Skeletal muscle tissue (tissue), 4 donors: ENCODE data around the gene MEN1. TPM values are rescaled to one million over a fixed set of nuclear protein-coding genes. Genes with fewer than 3 reads are reported as not detected.
"Not testable (repeated sequence)": the region's sequence is repeated elsewhere in the genome, so short reads cannot be mapped to it uniquely, and the experiment has no call there.

ENCODE experiments used
- H3K27ac ChIP-seq: one replicate; pipeline ENCODE4 v1.7.0; 2013; ENCODE audit warnings: mild to moderate bottlenecking, low read depth, low read length, inconsistent platforms
- H3K27me3 ChIP-seq, 3 donors: one replicate each; pipeline ENCODE4 v1.7.0; 2013; ENCODE audit warnings: low read length in 3 of 3; ENCODE audit not compliant: control insufficient read depth in 3 of 3, insufficient read depth in 3 of 3
- H3K36me3 ChIP-seq, 3 donors: one replicate each; pipeline ENCODE4 v1.7.0; 2013; ENCODE audit warnings: low read length in 3 of 3; ENCODE audit not compliant: control insufficient read depth in 3 of 3, insufficient read depth in 3 of 3
- H3K4me1 ChIP-seq, 3 donors: one replicate each; pipeline ENCODE4 v1.7.0; 2013; ENCODE audit warnings: low read length in 3 of 3, mild to moderate bottlenecking in 3 of 3; ENCODE audit not compliant: control insufficient read depth in 3 of 3, insufficient read depth in 3 of 3
- H3K4me3 ChIP-seq, 3 donors: one replicate each; pipeline ENCODE4 v1.7.0; 2013; ENCODE audit warnings: low read length in 3 of 3
- H3K9ac ChIP-seq, 3 donors: one replicate each; pipeline ENCODE4 v1.7.0; 2013; ENCODE audit warnings: low read length in 3 of 3, mild to moderate bottlenecking in 3 of 3, moderate library complexity in 2 of 3, low read depth in 1 of 3
- H3K9me3 ChIP-seq, 3 donors: one replicate each; pipeline ENCODE4 v1.7.0; 2013; ENCODE audit warnings: low read length in 3 of 3; ENCODE audit not compliant: control insufficient read depth in 3 of 3
- total RNA-seq: library from RNA; depleted of rRNA; stranded (reverse); fragments of >200 nt; gene quantifications from one replicate; pipeline ENCODE4 v1.2.3, GENCODE V29; 2014
- donor health status: Osteomylitis.

Gene MEN1
- total RNA-seq, 1 donor from 2014 or later = 7.3 TPM

DNA sequence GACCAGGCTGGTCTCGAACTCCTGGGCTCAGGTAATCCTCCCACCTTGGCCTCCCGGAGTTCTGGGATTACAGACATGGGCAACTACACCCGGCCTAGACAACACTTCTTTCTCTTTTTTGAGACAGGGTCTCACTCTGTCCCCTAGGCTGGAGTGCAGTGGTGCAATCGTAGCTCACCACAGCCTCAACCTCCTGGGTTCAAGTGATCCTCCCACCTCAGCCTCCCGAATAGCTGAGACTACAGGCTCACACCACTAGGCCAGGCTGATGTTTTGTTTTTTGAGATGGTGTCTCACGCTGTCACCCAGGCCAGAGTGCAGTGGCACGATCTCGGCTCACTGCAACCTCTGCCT, 35.4 kb upstream of the MEN1 start:
- not testable (repeated sequence) for H3K36me3 ChIP-seq, H3K27me3 ChIP-seq, H3K4me3 ChIP-seq, H3K9ac ChIP-seq, H3K27ac ChIP-seq, H3K9me3 ChIP-seq
- H3K4me1 ChIP-seq = peaks cover 20 to 33% (median 27%) of the 10 kb centered on the region in 3 donors

DNA sequence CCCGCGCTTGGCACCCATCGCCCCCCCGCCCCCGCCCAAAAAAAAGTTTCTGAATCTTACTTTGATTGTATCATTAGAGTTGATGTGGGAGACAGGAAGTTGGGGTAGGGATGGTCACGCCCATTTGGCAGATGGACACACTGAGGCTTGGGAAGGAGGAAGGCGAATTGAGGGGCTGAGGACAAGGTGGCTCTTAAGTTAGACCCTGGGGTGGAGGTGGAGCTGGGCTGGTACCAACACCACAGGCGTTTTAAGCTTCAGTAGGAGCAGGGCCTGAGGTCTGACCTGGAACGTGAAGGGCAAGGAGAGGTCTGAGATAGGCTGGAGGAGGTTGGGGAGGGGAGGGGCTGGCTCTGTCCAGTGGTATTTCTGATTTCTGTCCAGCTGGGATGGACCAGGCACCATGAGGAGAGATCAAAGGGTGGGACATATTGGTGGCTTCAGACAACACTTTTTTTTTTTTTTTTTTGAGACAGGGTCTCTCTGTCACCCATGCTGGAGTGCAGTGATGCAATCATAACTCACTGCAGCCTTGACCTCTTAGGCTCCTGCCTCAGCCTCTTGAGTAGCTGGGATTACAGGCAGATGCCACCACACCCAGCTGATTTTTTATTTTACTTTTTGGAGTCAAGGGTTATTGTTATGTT, 34.9 kb upstream of the MEN1 start:
- no peak overlapping the region for H3K27ac ChIP-seq
- H3K4me3 ChIP-seq = no peak overlapping the region
- peaks cover 20 to 31% (median 27%) of the 10 kb centered on the region in 3 donors for H3K4me1 ChIP-seq
- no peaks in the 10 kb centered on the region for H3K36me3 ChIP-seq
- H3K27me3 ChIP-seq = peaks cover 0 to 3% (median 0%) of the 10 kb centered on the region in 3 donors
- H3K9me3 ChIP-seq = no peaks in the 10 kb centered on the region
- H3K9ac ChIP-seq = no peak overlapping the region

GRCh38 chr11:64844330-64845128, 34.2 kb upstream of the MEN1 start, which contains the start of gene CDC42BPG:
Gene CDC42BPG (minus strand): TSS chr11:64844653. CDS start chr11:64844569, 84 bp downstream.
- Histone ChIP-seq H3K4me3 (no peak within 1 kb of the TSS), H3K27me3 (peaks cover 0 to 3% (median 0%) of the 10 kb centered on the region in 3 donors), H3K9me3 (no peaks in the 10 kb centered on the region), H3K27ac (no peak within 1 kb of the TSS), H3K9ac (no peak within 1 kb of the TSS), H3K4me1 (peaks cover 15 to 24% (median 21%) of the 10 kb centered on the region in 3 donors), H3K36me3 (no peaks in the 10 kb centered on the region)

- Histone ChIP-seq H3K27me3 (peaks cover 0 to 3% (median 0%) of the 10 kb centered on the region in 3 donors), H3K9ac (no peak overlapping the region), H3K27ac (no peak overlapping the region), H3K4me3 (no peak overlapping the region), H3K36me3 (no peaks in the 10 kb centered on the region), H3K4me1 (peaks cover 9 to 17% (median 15%) of the 10 kb centered on the region in 3 donors), H3K9me3 (no peaks in the 10 kb centered on the region)
Observed at GRCh38 chr11:64843686-64844329, 33.5 kb upstream of the MEN1 start.

DNA sequence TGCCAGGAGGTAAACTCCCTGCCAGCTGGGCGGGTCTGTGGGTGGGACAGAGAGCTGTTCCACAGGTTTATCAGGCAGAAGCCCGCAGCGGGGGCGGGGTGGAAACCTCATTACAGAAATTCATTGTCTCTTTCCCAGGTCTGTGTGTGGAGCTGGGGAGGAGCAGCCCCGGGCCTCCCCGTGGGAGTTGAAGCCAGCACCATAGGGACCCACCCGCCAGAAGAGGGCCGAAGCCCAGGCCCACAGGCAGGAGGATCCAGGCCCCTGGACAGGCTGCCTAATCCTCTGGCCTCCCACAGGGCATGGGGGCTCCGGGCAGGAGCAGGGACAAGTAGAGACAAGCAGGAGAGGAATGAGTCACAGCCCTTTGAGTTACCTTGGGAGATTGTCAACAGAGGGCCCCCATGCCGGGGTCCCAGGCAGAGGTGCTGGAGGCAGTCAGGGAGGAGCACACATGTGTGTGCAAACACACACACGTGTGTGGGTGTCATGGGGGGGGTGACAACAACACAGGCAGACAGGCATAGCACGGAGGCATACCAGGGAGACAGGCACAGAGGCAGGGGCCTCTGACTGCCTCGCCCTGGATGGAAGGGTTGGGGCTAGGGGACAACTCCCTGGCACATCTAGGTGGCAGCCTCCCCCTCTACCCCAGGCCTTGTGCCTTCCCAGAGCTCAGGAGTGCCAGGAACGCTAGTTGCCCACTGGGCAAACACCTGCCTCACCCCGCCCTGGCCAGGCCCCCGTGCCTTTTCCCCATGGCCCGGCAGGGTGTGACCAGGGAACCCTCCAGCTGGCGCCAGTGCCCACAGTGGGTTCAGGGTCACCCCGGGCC, 32.7 kb upstream of the MEN1 start:
- peaks cover 0 to 3% (median 0%) of the 10 kb centered on the region in 3 donors for H3K27me3 ChIP-seq
- no peak overlapping the region for H3K27ac ChIP-seq
- H3K9ac ChIP-seq = no peak overlapping the region
- H3K4me3 ChIP-seq = no peak overlapping the region
- H3K36me3 ChIP-seq = no peaks in the 10 kb centered on the region
- peaks cover 3 to 9% (median 8%) of the 10 kb centered on the region in 3 donors for H3K4me1 ChIP-seq
- H3K9me3 ChIP-seq = no peaks in the 10 kb centered on the region

DNA sequence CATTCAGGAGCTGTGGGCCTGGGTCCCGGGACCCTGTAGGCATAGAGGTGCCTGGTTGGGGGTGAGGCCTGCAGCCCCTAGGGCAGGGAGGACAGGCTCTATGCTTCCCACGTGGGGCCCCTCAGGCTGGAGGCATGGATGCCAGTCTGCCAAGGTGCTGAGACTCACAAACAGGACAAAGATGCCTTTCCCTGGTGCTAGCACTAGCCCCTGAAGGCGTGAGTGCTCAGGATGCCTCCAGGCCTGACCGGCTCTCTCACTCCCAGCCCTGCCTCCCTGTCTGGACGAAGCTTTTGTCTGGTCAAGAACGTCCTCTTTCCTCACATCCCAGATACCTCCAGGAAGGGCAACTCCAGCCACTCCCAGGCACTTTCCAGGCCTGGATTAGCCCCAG, 32.0 kb upstream of the MEN1 start:
- Histone ChIP-seq H3K27me3 (peaks cover 0 to 3% (median 0%) of the 10 kb centered on the region in 3 donors), H3K9ac (peak overlapping the region in 2 of 3 donors; percentile 32 to 33), H3K4me3 (no peak overlapping the region), H3K36me3 (no peaks in the 10 kb centered on the region), H3K9me3 (no peaks in the 10 kb centered on the region), H3K4me1 (peaks cover 2 to 6% (median 2%) of the 10 kb centered on the region in 3 donors), H3K27ac (no peak overlapping the region)

DNA sequence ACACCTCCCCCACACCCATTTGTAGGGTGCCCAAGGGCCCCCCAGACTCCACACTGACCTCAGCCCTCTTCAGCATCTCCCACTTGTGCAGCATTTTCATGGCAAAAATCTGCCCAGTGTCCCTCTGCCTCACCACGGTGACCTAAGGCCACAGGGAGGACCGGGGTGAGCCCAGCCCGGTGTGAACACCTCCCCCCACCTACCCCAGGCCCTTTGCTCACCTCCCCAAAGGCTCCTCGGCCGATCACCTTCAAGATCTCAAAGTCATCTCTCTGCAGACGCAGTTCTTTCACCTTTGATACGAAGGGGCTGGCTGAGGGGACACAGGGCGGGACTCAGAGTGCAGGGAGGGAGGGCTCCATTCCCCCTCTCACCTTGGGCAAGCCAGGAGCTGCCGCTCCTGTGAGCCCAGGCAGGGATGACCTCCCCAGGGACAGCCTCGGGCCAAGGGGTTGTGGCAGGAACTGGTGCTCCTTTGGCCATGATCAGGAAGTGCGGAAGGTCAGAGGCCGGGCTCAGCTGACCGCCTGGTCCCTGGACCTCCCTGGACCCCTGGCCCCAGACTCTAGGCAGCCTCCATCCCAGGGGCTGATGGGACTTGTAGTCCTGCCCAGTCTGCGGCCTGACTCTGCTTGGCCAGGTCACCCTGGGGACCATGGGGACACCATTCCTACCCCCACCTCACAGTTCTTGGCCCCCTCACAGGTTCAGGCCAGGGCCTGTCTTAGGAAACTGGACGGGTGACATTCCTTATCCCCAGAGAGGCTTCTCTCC, 31.4 kb upstream of the MEN1 start:
- peaks cover 0 to 3% (median 0%) of the 10 kb centered on the region in 3 donors for H3K27me3 ChIP-seq
- no peak overlapping the region for H3K27ac ChIP-seq
- peak overlapping the region in 2 of 3 donors; percentile 32 to 33 for H3K9ac ChIP-seq
- H3K4me3 ChIP-seq = no peak overlapping the region
- no peaks in the 10 kb centered on the region for H3K36me3 ChIP-seq
- H3K9me3 ChIP-seq = no peaks in the 10 kb centered on the region
- H3K4me1 ChIP-seq = peaks cover 0 to 3% (median 0%) of the 10 kb centered on the region in 3 donors

DNA sequence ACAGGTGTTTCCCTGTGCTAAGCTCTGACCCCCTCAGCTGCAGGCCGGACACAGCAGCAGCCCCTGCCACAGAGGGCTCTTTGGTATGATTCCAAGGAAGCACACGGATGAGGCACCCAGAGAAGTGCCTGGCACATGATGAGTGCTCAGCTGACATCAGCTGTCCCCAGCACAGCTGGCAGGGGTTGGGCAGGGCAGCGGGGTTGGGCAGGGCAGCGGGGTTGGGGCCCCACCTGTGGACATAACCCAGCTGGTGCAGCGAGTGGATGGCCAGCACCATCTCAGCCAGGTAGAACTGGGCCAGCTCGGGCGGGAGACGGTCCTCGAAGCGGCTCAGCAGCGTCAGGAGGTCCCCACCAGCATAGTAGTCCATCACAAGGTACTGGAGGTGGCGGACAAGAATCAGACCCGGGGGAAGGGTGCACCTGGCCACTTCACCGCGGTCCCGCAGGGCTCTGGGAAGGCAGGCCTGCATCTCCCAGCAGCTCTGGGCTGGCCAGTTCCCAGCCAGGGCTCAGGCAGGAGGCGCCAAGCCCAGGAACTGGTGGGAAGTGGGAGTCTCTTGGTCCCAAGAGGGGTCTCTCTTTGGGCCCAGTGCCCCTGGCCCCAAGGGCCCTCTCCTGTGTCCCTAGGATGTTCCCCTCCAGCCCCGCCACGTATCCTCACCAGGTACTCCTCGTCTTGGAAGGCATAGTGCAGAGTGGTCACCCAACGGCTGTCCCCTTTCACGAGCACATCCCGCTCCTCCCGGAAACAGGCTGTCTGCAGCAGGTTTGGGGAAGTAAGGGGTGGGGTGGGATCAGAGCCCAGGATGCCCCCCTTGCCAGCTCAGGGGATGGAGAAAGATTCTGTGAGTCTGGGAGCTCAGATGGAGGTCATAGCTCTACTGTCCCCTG, 29.8 kb upstream of the MEN1 start:
- H3K36me3 ChIP-seq = no peaks in the 10 kb centered on the region
- H3K9me3 ChIP-seq = no peaks in the 10 kb centered on the region
- H3K27ac ChIP-seq = no peak overlapping the region
- H3K9ac ChIP-seq = peak overlapping the region in 1 of 3 donors; percentile 8
- H3K27me3 ChIP-seq = peaks cover 0 to 3% (median 0%) of the 10 kb centered on the region in 3 donors
- H3K4me3 ChIP-seq = no peak overlapping the region
- H3K4me1 ChIP-seq = peaks cover 0 to 3% (median 0%) of the 10 kb centered on the region in 3 donors
